ENCODE measurements around the gene NPHP3. TPM values are rescaled to one million over a fixed set of nuclear protein-coding genes. Genes with fewer than 3 reads are reported as not detected.

NPHP3 gene
- polyA plus RNA-seq, 1 donor from 2014 or later = 9.0 TPM

GRCh38 chr3:132735589-132735988, 13.4 kb upstream of the NPHP3 start:
- TF ChIP-seq, protein P1, sequence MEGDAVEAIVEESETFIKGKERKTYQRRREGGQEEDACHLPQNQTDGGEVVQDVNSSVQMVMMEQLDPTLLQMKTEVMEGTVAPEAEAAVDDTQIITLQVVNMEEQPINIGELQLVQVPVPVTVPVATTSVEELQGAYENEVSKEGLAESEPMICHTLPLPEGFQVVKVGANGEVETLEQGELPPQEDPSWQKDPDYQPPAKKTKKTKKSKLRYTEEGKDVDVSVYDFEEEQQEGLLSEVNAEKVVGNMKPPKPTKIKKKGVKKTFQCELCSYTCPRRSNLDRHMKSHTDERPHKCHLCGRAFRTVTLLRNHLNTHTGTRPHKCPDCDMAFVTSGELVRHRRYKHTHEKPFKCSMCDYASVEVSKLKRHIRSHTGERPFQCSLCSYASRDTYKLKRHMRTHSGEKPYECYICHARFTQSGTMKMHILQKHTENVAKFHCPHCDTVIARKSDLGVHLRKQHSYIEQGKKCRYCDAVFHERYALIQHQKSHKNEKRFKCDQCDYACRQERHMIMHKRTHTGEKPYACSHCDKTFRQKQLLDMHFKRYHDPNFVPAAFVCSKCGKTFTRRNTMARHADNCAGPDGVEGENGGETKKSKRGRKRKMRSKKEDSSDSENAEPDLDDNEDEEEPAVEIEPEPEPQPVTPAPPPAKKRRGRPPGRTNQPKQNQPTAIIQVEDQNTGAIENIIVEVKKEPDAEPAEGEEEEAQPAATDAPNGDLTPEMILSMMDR (IDR thresholded peaks at IDR 0.05; ENCODE audit: poor library complexity, severe bottlenecking) = no peak
- TF ChIP-seq MXI1 (conservative IDR thresholded peaks at IDR 0.05; ENCODE audit: poor library complexity, severe bottlenecking) (no peak), POLR2AphosphoS5 (IDR thresholded peaks at IDR 0.05) (no peak), RAD21 (conservative IDR thresholded peaks at IDR 0.05) (no peak), REST (IDR thresholded peaks at IDR 0.05; ENCODE audit: borderline replicate concordance) (no peak), TAF1 (IDR thresholded peaks at IDR 0.05; ENCODE audit: low read depth) (no peak), EZH2 (IDR thresholded peaks at IDR 0.05; ENCODE audit: borderline replicate concordance, insufficient read depth, low read length, poor library complexity, severe bottlenecking) (no peak), EP300 (conservative IDR thresholded peaks at IDR 0.05; ENCODE audit: poor library complexity, severe bottlenecking) (no peak), SMC3 (conservative IDR thresholded peaks at IDR 0.05; ENCODE audit: poor library complexity) (no peak)
- no peaks in the 10 kb centered on the region for H3K9me3 ChIP-seq (ENCODE audit: low read length)
- H4K20me1 ChIP-seq (ENCODE audit: insufficient read depth) = no peaks in the 10 kb centered on the region
- H3F3A ChIP-seq (ENCODE audit: insufficient read depth, low read length, poor library complexity, severe bottlenecking) = no peaks in the 10 kb centered on the region
- H3K9me2 ChIP-seq (ENCODE audit: insufficient read depth, low read length) = no peaks in the 10 kb centered on the region
- no peaks in the 10 kb centered on the region for H3K27me3 ChIP-seq (ENCODE audit: insufficient read depth, low read depth, low read length)
- H3K36me3 ChIP-seq (ENCODE audit: insufficient read depth, low read length) = no peaks in the 10 kb centered on the region
- H3K79me2 ChIP-seq (replicated peaks; ENCODE audit: insufficient read depth, low read length) = no peaks in the 10 kb centered on the region
- no peak overlapping the region for H3K4me2 ChIP-seq (ENCODE audit: low read length)
- no peak overlapping the region for H3K4me3 ChIP-seq (ENCODE audit: low read length)
- H3K27ac ChIP-seq (ENCODE audit: low read length) = no peak overlapping the region
- H3K9ac ChIP-seq (ENCODE audit: low read length) = no peak overlapping the region
- H2AFZ ChIP-seq (ENCODE audit: low read depth, low read length) = no peak overlapping the region

DNA sequence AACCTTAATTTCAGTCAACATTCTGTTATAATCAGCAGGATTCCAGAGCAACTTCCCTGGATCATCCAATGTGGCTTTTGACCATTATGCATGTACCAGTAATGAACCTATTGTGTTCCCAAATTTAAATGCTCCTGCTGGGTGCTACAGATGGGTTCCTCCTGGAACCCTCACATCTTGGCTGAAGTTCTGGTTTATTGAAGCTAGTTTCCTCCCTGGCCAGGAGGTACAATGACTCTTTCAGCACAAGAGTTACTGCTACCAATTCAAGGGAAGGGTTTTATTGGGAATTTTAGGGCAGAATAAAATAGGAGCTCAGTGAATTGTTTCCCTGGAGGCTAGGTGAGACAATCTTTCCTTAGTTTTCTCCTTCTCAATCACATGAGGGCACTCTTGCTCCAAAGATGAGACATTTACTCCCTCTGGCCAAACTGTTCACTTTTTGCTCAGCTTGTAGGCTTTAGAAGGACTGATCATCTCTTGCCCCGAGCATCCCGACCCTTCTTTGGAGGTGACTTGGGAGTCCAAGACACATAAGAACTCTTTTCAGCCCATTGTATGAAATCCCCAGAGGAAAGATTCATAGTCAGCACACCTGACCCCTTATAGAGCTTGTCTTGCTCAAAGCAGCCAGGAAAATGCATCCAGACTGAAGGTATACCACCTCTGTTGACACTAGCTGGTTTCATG, 8.8 kb upstream of the NPHP3 start:
- no peak overlapping the region for H3K4me3 ChIP-seq (ENCODE audit: low read length)
- H3K79me2 ChIP-seq (replicated peaks; ENCODE audit: insufficient read depth, low read length) = no peaks in the 10 kb centered on the region
- no peak overlapping the region for H3K4me2 ChIP-seq (ENCODE audit: low read length)
- no peaks in the 10 kb centered on the region for H3K9me2 ChIP-seq (ENCODE audit: insufficient read depth, low read length)
- H3K9ac ChIP-seq (ENCODE audit: low read length) = no peak overlapping the region
- H3K9me3 ChIP-seq (ENCODE audit: low read length) = no peaks in the 10 kb centered on the region
- H3K27ac ChIP-seq (ENCODE audit: low read length) = no peak overlapping the region
- no peak overlapping the region for H2AFZ ChIP-seq (ENCODE audit: low read depth, low read length)
- no peaks in the 10 kb centered on the region for H3K27me3 ChIP-seq (ENCODE audit: insufficient read depth, low read depth, low read length)
- no peak for TF ChIP-seq REST (IDR thresholded peaks at IDR 0.05; ENCODE audit: borderline replicate concordance)
- TF ChIP-seq SMC3 (conservative IDR thresholded peaks at IDR 0.05; ENCODE audit: poor library complexity) = peak; percentile 91
- TF ChIP-seq, protein P1 (IDR thresholded peaks at IDR 0.05; ENCODE audit: poor library complexity, severe bottlenecking) = peak; percentile 87
- TF ChIP-seq RAD21 (conservative IDR thresholded peaks at IDR 0.05) = peak; percentile 92
- no peaks in the 10 kb centered on the region for H3F3A ChIP-seq (ENCODE audit: insufficient read depth, low read length, poor library complexity, severe bottlenecking)
- no peaks in the 10 kb centered on the region for H3K36me3 ChIP-seq (ENCODE audit: insufficient read depth, low read length)
- H4K20me1 ChIP-seq (ENCODE audit: insufficient read depth) = no peaks in the 10 kb centered on the region
